ENCODE measurements around the gene AP2A2. TPM values are rescaled to one million over a fixed set of nuclear protein-coding genes. Genes with fewer than 3 reads are reported as not detected.

Gene AP2A2
- total RNA-seq, 1 donor from 2014 or later = 92.0 TPM

DNA sequence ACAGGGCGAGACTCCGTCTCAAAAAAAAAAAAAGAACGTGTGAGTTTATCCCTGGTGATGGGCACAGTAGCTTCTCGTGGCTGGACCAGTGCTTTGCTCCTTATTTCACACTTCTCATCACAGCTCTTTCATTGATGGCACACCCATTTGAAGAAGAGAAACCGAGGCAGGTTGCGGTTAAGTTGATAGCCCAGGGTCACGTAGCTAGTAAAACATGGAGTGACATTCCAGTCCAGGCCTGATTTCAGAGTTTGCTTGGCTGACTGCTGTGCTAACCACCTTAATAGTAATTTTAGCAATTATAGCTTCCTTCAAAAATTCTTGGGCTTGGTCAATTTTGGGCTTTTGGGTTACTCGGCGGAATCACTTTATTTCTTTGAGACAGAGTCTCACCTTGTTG is 25.8 kb downstream of the AP2A2 start:
- no peak for DNase-seq
- intact Hi-C loops (cut with DNase I) = no loop called here
- Histone ChIP-seq H3K36me3 (peaks cover 4% of the 10 kb centered on the region), H3K4me1 (peaks cover 11% of the 10 kb centered on the region), H3K27ac (no peak overlapping the region), H3K4me3 (no peak overlapping the region), H3K9me3 (no peaks in the 10 kb centered on the region), H3K27me3 (no peaks in the 10 kb centered on the region)
- TF ChIP-seq, protein P1, sequence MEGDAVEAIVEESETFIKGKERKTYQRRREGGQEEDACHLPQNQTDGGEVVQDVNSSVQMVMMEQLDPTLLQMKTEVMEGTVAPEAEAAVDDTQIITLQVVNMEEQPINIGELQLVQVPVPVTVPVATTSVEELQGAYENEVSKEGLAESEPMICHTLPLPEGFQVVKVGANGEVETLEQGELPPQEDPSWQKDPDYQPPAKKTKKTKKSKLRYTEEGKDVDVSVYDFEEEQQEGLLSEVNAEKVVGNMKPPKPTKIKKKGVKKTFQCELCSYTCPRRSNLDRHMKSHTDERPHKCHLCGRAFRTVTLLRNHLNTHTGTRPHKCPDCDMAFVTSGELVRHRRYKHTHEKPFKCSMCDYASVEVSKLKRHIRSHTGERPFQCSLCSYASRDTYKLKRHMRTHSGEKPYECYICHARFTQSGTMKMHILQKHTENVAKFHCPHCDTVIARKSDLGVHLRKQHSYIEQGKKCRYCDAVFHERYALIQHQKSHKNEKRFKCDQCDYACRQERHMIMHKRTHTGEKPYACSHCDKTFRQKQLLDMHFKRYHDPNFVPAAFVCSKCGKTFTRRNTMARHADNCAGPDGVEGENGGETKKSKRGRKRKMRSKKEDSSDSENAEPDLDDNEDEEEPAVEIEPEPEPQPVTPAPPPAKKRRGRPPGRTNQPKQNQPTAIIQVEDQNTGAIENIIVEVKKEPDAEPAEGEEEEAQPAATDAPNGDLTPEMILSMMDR (IDR thresholded peaks at IDR 0.05) = no peak
- no peak for ATAC-seq

DNA sequence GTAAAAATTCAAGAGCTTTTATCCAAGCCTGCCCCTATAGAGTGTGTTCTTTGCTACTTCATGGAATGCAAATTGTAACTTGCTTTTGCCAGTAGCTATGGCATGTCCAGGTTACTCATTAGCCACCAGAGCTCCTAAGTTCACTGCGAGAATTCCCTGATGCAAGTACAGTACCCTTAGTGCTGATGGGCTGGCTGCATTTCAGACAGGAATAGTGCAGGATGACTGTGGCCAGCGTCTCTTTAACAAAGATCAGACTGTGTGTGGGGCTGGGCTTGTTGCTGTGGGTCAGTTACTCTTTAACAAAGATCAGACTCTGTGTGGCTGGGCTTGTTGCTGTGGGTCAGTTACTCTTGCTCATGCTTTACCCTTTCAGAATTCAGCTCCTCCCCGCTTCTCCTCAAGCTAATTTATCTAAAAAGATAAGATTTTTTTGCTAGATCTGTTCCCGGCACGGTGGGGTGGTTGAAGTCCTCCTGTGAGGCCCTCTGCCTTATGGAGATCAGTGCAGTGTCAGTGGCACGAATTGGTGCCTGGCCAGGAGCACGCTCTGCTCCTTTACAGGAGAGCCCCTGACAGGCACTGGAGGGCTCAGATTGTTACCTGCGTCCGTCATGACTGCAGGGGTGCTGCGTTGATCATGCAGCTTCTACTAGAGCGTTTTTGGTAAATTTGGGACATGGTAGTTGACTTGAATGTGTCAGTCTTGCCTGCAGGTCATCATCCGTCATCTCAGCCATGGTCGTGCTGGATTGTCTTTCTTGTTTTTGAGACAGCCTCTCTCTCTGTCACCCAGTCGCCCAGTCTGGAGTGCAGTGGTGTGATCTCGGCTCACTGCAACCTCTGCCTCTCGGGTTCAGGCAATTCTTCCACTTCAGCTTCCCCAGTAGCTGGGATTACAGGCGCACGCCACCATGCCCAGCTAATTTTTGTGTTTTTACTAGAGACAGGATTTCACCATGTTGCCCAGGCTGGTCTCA is 27.0 kb downstream of the AP2A2 start:
- Histone ChIP-seq H3K4me1 (peaks cover 11% of the 10 kb centered on the region), H3K27ac (no peak overlapping the region), H3K27me3 (no peaks in the 10 kb centered on the region), H3K4me3 (no peak overlapping the region), H3K36me3 (peaks cover 5% of the 10 kb centered on the region), H3K9me3 (no peaks in the 10 kb centered on the region)
- ATAC-seq (peak; percentile 95), DNase-seq (no peak)
- intact Hi-C loops (cut with DNase I) = no loop called here
- TF ChIP-seq, protein P1 (IDR thresholded peaks at IDR 0.05) = no peak

DNA sequence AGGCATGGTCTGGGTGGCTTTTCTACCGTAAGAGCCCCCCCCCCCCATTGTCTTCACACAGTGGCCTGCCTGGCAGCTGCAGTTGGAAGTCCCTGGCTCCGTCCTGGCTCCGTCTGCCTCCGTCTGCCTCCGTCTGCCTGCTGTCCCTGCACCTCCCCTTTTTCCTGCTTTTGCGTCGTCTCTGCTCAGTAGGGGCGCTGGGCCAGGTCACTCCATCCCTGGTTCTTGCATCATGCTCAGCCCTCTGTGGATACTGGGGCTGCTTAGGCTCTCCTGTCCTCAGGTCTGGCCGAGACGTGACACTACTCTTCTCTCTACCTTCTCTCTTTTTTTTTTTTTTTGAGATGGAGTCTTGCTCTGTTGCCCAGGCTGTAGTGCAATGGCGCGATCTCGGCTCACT is 27.8 kb downstream of the AP2A2 start:
- Histone ChIP-seq H3K4me1 (peaks cover 11% of the 10 kb centered on the region), H3K36me3 (peaks cover 5% of the 10 kb centered on the region), H3K27me3 (no peaks in the 10 kb centered on the region), H3K4me3 (no peak overlapping the region), H3K9me3 (no peaks in the 10 kb centered on the region), H3K27ac (no peak overlapping the region)
- intact Hi-C loops (cut with DNase I) = no loop called here
- ATAC-seq = peak; percentile 11
- DNase-seq = no peak
- TF ChIP-seq, protein P1 (IDR thresholded peaks at IDR 0.05) = no peak

DNA sequence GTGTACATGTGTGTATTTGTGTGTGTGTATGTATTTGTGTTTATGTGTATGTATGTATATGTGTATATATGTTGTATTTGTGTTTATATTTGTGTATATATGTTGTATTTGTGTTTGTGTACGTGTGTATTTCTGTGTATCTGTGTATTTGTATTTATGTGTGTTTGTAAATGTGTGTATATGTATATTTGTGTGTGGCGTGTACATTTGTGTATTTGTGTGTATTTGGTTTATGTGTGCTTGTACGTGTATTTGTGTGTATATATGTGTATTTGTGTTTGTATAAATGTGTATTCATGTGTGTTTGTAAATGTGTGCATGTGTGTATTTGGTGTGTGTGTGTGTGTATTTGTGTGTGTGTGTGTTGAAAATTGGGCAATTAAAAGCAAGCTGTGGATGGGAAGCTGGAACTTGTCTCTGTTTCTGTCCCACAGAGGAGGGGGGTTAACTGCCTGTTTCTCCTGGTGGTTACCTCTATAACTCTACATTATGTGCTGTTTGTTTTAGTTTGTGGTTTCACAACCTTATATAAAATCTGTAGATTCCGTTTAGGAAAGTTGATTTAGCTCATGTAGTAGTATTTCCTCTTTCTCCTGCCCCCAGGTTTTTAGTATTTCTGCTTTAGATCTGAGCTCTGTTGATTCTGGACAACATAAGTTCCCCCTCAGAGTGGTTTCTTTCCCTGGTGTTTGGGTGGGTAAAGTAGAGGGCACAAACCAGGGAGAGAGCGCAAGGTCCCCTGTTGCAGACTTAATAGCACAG is 28.9 kb downstream of the AP2A2 start:
- TF ChIP-seq, protein P1 (IDR thresholded peaks at IDR 0.05) = no peak
- peaks cover 13% of the 10 kb centered on the region for H3K36me3 ChIP-seq
- no peaks in the 10 kb centered on the region for H3K27me3 ChIP-seq
- no peak overlapping the region for H3K4me3 ChIP-seq
- H3K27ac ChIP-seq = no peak overlapping the region
- intact Hi-C loops (cut with DNase I) = no loop called here
- peaks cover 11% of the 10 kb centered on the region for H3K4me1 ChIP-seq
- DNase-seq = no peak
- no peaks in the 10 kb centered on the region for H3K9me3 ChIP-seq
- ATAC-seq = no peak

DNA sequence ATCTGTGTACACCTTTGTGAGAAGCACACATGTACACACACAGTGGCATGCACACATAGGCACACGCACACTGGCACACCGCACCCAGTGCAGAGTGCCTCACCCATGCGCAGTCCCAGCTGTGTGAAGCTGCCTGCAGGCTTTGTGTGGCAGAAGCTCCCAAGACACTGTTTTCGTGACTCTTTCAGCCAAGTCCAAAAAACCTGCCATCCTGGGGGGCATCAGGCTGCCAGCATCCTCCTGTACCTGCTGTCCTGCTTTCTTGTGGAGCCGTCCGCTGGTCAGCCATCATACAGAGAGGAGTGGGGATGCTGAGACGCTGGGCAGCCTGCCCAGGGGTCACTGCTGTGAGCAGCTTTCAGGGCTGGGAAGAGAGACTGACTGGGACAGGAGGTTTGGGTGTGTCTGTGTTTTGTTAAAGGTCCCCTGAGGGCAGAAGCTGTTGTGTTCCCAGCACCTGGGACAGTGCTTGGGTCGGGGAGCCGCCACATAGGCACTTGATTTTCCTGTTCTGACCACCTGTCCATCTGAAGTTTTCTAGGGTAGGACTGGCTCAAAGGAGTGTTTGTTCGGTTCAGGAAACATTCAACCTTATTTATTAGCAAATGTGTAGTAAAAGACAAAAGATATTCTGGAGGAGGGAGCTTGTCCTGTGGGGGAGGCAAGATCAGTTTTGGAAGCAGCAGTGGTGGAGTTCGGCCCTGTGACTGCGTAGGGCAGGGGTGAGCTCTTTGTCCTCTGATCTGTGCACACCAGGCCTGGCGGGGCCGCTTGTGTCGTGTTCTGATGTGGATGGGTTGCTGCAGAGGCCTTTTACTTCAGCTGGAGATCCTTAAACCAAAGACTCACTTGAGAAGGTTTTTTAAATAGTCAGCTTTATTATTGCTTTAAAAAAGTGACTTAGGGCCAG is 29.7 kb downstream of the AP2A2 start:
- Histone ChIP-seq H3K9me3 (no peaks in the 10 kb centered on the region), H3K27ac (no peak overlapping the region), H3K4me1 (peaks cover 11% of the 10 kb centered on the region), H3K36me3 (peaks cover 21% of the 10 kb centered on the region), H3K4me3 (no peak overlapping the region), H3K27me3 (no peaks in the 10 kb centered on the region)
- intact Hi-C loops (cut with DNase I) = no loop called here
- ATAC-seq (no peak), DNase-seq (no peak)
- TF ChIP-seq, protein P1 (IDR thresholded peaks at IDR 0.05) = no peak
